ENCODE results near the gene CBL.

Gene CBL

GRCh38 chr11:119284344-119285157, 78.4 kb downstream of the CBL start:
- peak; percentile 32 for DNase-seq (ENCODE audit: insufficient read length, low spot score)
- TF ChIP-seq PAX5 (IDR thresholded peaks at IDR 0.05; ENCODE audit: insufficient read depth, low read length, severe bottlenecking) (no peak), SPI1 (IDR thresholded peaks at IDR 0.05; ENCODE audit: low read depth, low read length) (peak; percentile 55)
- FAIRE-seq, result peak; percentile 48

DNA sequence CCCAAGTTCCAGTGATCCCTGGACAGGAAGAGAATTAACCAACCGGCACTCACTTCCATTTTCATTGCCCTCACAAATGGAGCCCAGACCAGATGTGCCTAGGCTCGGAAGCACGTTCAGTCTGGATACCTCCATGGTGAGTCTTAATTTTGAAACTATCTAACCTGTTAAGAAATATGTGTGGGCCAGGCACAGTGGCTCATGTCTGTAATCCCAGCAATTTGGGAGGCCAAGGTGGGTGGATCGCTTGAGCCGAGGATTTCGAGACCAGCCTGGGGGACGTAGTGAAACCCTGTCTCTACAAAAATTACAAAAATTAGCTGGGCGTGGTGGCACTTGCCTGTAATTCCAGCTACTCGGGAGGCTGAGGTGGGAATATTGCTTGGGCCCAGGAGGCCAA, 79.3 kb downstream of the CBL start:
- no peak for TF ChIP-seq SPI1 (IDR thresholded peaks at IDR 0.05; ENCODE audit: low read depth, low read length)
- no peak for TF ChIP-seq POLR2AphosphoS5 (IDR thresholded peaks at IDR 0.05; ENCODE audit: low read depth, low read length)
- TF ChIP-seq TAF1 (IDR thresholded peaks at IDR 0.05; ENCODE audit: low read depth, low read length), result no peak
- TF ChIP-seq PAX5 (IDR thresholded peaks at IDR 0.05; ENCODE audit: insufficient read depth, low read length, severe bottlenecking), result no peak
- no peak for TF ChIP-seq POLR2A (IDR thresholded peaks at IDR 0.05; ENCODE audit: low read depth, low read length)
- no peak for TF ChIP-seq POU2F2 (IDR thresholded peaks at IDR 0.05; ENCODE audit: low read depth, low read length)
- no peak for FAIRE-seq
- DNase-seq (ENCODE audit: insufficient read length, low spot score), result no peak

DNA sequence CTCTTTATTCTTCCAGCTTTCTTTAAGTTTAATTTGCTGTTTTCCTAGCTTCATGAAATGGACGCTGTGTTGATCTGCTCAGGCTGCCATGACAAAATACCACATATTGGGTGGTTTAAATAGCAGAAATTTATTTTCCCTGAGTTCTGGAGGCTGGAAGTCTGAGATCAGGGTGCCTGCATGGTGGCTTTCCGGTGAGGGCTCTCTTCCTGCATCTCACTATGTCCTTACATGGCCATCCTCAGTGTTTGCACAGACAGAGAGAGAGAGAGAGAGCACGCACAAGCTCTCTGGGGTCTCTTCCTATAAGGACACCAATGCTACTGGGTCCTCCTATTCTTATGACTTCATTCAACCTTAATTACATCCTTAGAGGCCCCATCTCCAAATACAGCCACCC, 82.1 kb downstream of the CBL start:
- FAIRE-seq, result no peak
- no peak for TF ChIP-seq SPI1 (IDR thresholded peaks at IDR 0.05; ENCODE audit: low read depth, low read length)
- no peak for TF ChIP-seq TAF1 (IDR thresholded peaks at IDR 0.05; ENCODE audit: low read depth, low read length)
- TF ChIP-seq POLR2AphosphoS5 (IDR thresholded peaks at IDR 0.05; ENCODE audit: low read depth, low read length), result no peak
- TF ChIP-seq POU2F2 (IDR thresholded peaks at IDR 0.05; ENCODE audit: low read depth, low read length), result no peak
- TF ChIP-seq PAX5 (IDR thresholded peaks at IDR 0.05; ENCODE audit: insufficient read depth, low read length, severe bottlenecking), result no peak
- no peak for TF ChIP-seq POLR2A (IDR thresholded peaks at IDR 0.05; ENCODE audit: low read depth, low read length)
- no peak for DNase-seq (ENCODE audit: insufficient read length, low spot score)

- TF ChIP-seq SPI1 (IDR thresholded peaks at IDR 0.05; ENCODE audit: low read depth, low read length) (no peak), POLR2AphosphoS5 (IDR thresholded peaks at IDR 0.05; ENCODE audit: low read depth, low read length) (no peak), PAX5 (IDR thresholded peaks at IDR 0.05; ENCODE audit: insufficient read depth, low read length, severe bottlenecking) (no peak), POU2F2 (IDR thresholded peaks at IDR 0.05; ENCODE audit: low read depth, low read length) (no peak), POLR2A (IDR thresholded peaks at IDR 0.05; ENCODE audit: low read depth, low read length) (no peak), TAF1 (IDR thresholded peaks at IDR 0.05; ENCODE audit: low read depth, low read length) (no peak)
- FAIRE-seq (peak; percentile 38), DNase-seq (ENCODE audit: insufficient read length, low spot score) (no peak)
Measured at GRCh38 chr11:119290894-119291497, 84.9 kb downstream of the CBL start.

- TF ChIP-seq POLR2AphosphoS5 (IDR thresholded peaks at IDR 0.05; ENCODE audit: low read depth, low read length), result no peak
- TF ChIP-seq POU2F2 (IDR thresholded peaks at IDR 0.05; ENCODE audit: low read depth, low read length), result no peak
- TF ChIP-seq PAX5 (IDR thresholded peaks at IDR 0.05; ENCODE audit: insufficient read depth, low read length, severe bottlenecking), result no peak
- TF ChIP-seq POLR2A (IDR thresholded peaks at IDR 0.05; ENCODE audit: low read depth, low read length), result no peak
- no peak for TF ChIP-seq SPI1 (IDR thresholded peaks at IDR 0.05; ENCODE audit: low read depth, low read length)
- no peak for TF ChIP-seq TAF1 (IDR thresholded peaks at IDR 0.05; ENCODE audit: low read depth, low read length)
Measured at GRCh38 chr11:119293461-119293860, 87.3 kb downstream of the CBL start.

GRCh38 chr11:119295178-119295577, 89.0 kb downstream of the CBL start:
- DNase-seq (ENCODE audit: insufficient read length, low spot score), result no peak
- FAIRE-seq, result peak; percentile 60
- TF ChIP-seq PAX5 (IDR thresholded peaks at IDR 0.05; ENCODE audit: insufficient read depth, low read length, severe bottlenecking), result no peak
- no peak for TF ChIP-seq POU2F2 (IDR thresholded peaks at IDR 0.05; ENCODE audit: low read depth, low read length)
- no peak for TF ChIP-seq SPI1 (IDR thresholded peaks at IDR 0.05; ENCODE audit: low read depth, low read length)
- TF ChIP-seq POLR2A (IDR thresholded peaks at IDR 0.05; ENCODE audit: low read depth, low read length), result no peak
- TF ChIP-seq POLR2AphosphoS5 (IDR thresholded peaks at IDR 0.05; ENCODE audit: low read depth, low read length), result no peak
- no peak for TF ChIP-seq TAF1 (IDR thresholded peaks at IDR 0.05; ENCODE audit: low read depth, low read length)

More at GRCh38 chr11:119293461-119293860, 87.3 kb downstream of the CBL start:
- DNase-seq (ENCODE audit: insufficient read length, low spot score) (no peak), FAIRE-seq (no peak)

DNA sequence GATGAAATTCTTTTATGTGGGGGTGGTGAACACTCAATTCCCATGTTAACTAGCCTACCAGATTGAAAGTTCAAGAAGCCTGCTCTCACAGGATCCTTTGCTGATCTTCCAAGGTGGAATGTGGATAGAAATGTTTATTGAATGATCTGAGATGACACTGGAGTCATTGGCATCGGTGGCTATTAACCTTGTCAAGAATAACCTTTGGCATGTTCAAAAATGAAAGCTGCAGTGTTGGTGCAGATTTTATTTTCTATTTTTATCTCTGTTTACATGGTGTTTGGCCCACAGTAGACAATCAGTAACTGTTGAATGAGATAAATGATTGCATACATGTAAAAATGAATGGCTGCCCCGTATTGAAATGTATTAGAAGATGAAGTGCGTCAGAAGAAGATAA, 91.8 kb downstream of the CBL start:
- FAIRE-seq, result no peak
- DNase-seq (ENCODE audit: insufficient read length, low spot score), result no peak
- no peak for TF ChIP-seq POLR2A (IDR thresholded peaks at IDR 0.05; ENCODE audit: low read depth, low read length)
- TF ChIP-seq TAF1 (IDR thresholded peaks at IDR 0.05; ENCODE audit: low read depth, low read length), result no peak
- TF ChIP-seq PAX5 (IDR thresholded peaks at IDR 0.05; ENCODE audit: insufficient read depth, low read length, severe bottlenecking), result no peak
- TF ChIP-seq POLR2AphosphoS5 (IDR thresholded peaks at IDR 0.05; ENCODE audit: low read depth, low read length), result no peak

GRCh38 chr11:119298726-119299125, 92.6 kb downstream of the CBL start:
- no peak for TF ChIP-seq POU2F2 (IDR thresholded peaks at IDR 0.05; ENCODE audit: low read depth, low read length)
- TF ChIP-seq TAF1 (IDR thresholded peaks at IDR 0.05; ENCODE audit: low read depth, low read length), result no peak
- DNase-seq (ENCODE audit: insufficient read length, low spot score) (no peak), FAIRE-seq (no peak)

- no peak for FAIRE-seq
- DNase-seq (ENCODE audit: insufficient read length, low spot score), result no peak
Measured at GRCh38 chr11:119299416-119299815, 93.3 kb downstream of the CBL start.

More at GRCh38 chr11:119299416-119299815, 93.3 kb downstream of the CBL start:
- TF ChIP-seq POLR2AphosphoS5 (IDR thresholded peaks at IDR 0.05; ENCODE audit: low read depth, low read length), result no peak
- TF ChIP-seq POU2F2 (IDR thresholded peaks at IDR 0.05; ENCODE audit: low read depth, low read length), result no peak
- TF ChIP-seq SPI1 (IDR thresholded peaks at IDR 0.05; ENCODE audit: low read depth, low read length), result no peak
- TF ChIP-seq PAX5 (IDR thresholded peaks at IDR 0.05; ENCODE audit: insufficient read depth, low read length, severe bottlenecking), result no peak
- TF ChIP-seq POLR2A (IDR thresholded peaks at IDR 0.05; ENCODE audit: low read depth, low read length), result no peak
- TF ChIP-seq TAF1 (IDR thresholded peaks at IDR 0.05; ENCODE audit: low read depth, low read length), result no peak

Data from GM12891 (cell line).